RWPE2 (cell line): ENCODE measurements around the gene RNF25.

Experiments
- ATAC-seq: fragments of 200-7000 bp; cut with Tn5 transposase; 3 replicates; pipeline ENCODE4 v1.9.1; 2021; ENCODE audit warnings: low read depth
- DNase-seq: peaks from one replicate; pipeline ENCODE4 v3.0.0-alpha.2; 2020; ENCODE audit warnings: low spot score
- H3K27ac ChIP-seq: fragments of 450-650 bp; 2 replicates; pipeline ENCODE4 v1.5.1; 2017; ENCODE audit warnings: mild to moderate bottlenecking; ENCODE audit not compliant: poor library complexity, severe bottlenecking
- H3K27me3 ChIP-seq: fragments of 250-450 bp; sonication (Bioruptor Pico); 2 replicates; pipeline ENCODE4 v1.5.1; 2021; ENCODE audit warnings: mild to moderate bottlenecking, moderate library complexity; ENCODE audit not compliant: insufficient read depth, poor library complexity, severe bottlenecking
- H3K36me3 ChIP-seq: fragments of 250-450 bp; sonication (Bioruptor Pico); 2 replicates; pipeline ENCODE4 v1.5.1; 2020; ENCODE audit warnings: low read depth, mild to moderate bottlenecking, moderate library complexity
- H3K4me1 ChIP-seq: fragments of 250-450 bp; sonication (Bioruptor Pico); 2 replicates; pipeline ENCODE4 v1.5.1; 2021; ENCODE audit warnings: mild to moderate bottlenecking, moderate library complexity; ENCODE audit not compliant: insufficient read depth, poor library complexity, severe bottlenecking
- H3K4me3 ChIP-seq: fragments of 250-450 bp; sonication (Bioruptor Pico); 2 replicates; pipeline ENCODE4 v1.5.1; 2021; ENCODE audit warnings: mild to moderate bottlenecking, moderate library complexity; ENCODE audit not compliant: severe bottlenecking
- H3K9me3 ChIP-seq: fragments of 250-450 bp; sonication (Bioruptor Pico); 2 replicates; pipeline ENCODE4 v1.5.1; 2021; ENCODE audit warnings: mild to moderate bottlenecking, moderate library complexity; ENCODE audit not compliant: severe bottlenecking
- CTCF ChIP-seq: fragments of 450-650 bp; IDR thresholded peaks from one replicate; pipeline ENCODE4 v1.5.1; 2017; ENCODE audit warnings: mild to moderate bottlenecking, moderate library complexity; ENCODE audit not compliant: poor library complexity, severe bottlenecking

Gene RNF25

GRCh38 chr2:218658671-218659257 is 13.0 kb downstream of the RNF25 start:
- ATAC-seq (peak; percentile 52), DNase-seq (no peak)
- peaks cover 59% of the 10 kb centered on the region for H3K36me3 ChIP-seq
- no peaks in the 10 kb centered on the region for H3K27me3 ChIP-seq
- no peaks in the 10 kb centered on the region for H3K9me3 ChIP-seq
- H3K4me1 ChIP-seq: no peaks in the 10 kb centered on the region
- H3K27ac ChIP-seq: peak overlapping the region; percentile 42
- TF ChIP-seq CTCF: peak; percentile 68
- peak overlapping the region; percentile 83 for H3K4me3 ChIP-seq

GRCh38 chr2:218655751-218656150 is 16.1 kb downstream of the RNF25 start:
- DNase-seq: no peak
- TF ChIP-seq CTCF: no peak
- Histone ChIP-seq H3K36me3 (peaks cover 71% of the 10 kb centered on the region), H3K27me3 (no peaks in the 10 kb centered on the region), H3K4me1 (no peaks in the 10 kb centered on the region), H3K9me3 (no peaks in the 10 kb centered on the region), H3K27ac (no peak overlapping the region), H3K4me3 (no peak overlapping the region)
- ATAC-seq: no peak

DNA sequence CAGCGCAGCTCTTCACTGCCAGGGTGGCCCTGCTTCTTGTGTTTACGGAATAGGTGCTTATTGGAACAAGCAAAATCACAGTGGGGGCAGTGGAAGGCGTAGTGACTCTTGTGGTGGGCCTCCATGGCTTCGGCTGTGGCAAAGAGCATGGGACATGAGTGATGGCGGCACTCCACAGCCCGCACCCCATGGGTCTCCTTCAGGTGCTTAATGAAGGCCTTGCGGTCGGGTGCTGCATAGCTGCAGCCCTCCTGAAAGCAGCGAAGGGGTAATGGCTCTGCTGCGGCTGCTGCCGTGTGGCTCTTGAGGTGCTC is 23.1 kb downstream of the RNF25 start:
- TF ChIP-seq CTCF: peak; percentile 48
- H3K27me3 ChIP-seq: no peaks in the 10 kb centered on the region
- ATAC-seq: no peak
- no peaks in the 10 kb centered on the region for H3K9me3 ChIP-seq
- peaks cover 93% of the 10 kb centered on the region for H3K36me3 ChIP-seq
- no peaks in the 10 kb centered on the region for H3K4me1 ChIP-seq
- H3K27ac ChIP-seq: no peak overlapping the region
- no peak overlapping the region for H3K4me3 ChIP-seq
- no peak for DNase-seq

- Histone ChIP-seq H3K36me3 (peaks cover 92% of the 10 kb centered on the region), H3K27ac (no peak overlapping the region), H3K4me3 (no peak overlapping the region), H3K27me3 (no peaks in the 10 kb centered on the region), H3K9me3 (no peaks in the 10 kb centered on the region), H3K4me1 (no peaks in the 10 kb centered on the region)
- ATAC-seq (peak; percentile 62), DNase-seq (no peak)
- TF ChIP-seq CTCF: peak; percentile 85
Observed at GRCh38 chr2:218648088-218648786, 23.6 kb downstream of the RNF25 start.

GRCh38 chr2:218645126-218645525 is 26.7 kb downstream of the RNF25 start:
- no peaks in the 10 kb centered on the region for H3K4me1 ChIP-seq
- H3K27ac ChIP-seq: peak overlapping the region; percentile 6
- no peaks in the 10 kb centered on the region for H3K9me3 ChIP-seq
- DNase-seq (no peak), ATAC-seq (peak; percentile 57)
- no peak overlapping the region for H3K4me3 ChIP-seq
- H3K27me3 ChIP-seq: no peaks in the 10 kb centered on the region
- no peak for TF ChIP-seq CTCF
- peaks cover 93% of the 10 kb centered on the region for H3K36me3 ChIP-seq
